PFSK-1 (cell line): ENCODE data around the gene SMYD4.

Source experiments
- FOXP2 ChIP-seq: optimal IDR thresholded peaks from 2 replicates; pipeline ENCODE3; 2011; ENCODE audit warnings: borderline replicate concordance, control low read depth, inconsistent platforms; ENCODE audit not compliant: insufficient read depth; ENCODE audit errors: extremely low read length, extremely low read depth
- POLR2AphosphoS5 ChIP-seq: IDR thresholded peaks from 2 replicates; pipeline ENCODE4 v1.6.1; 2012; ENCODE audit warnings: low read depth, mild to moderate bottlenecking, control low read depth, low read length, moderate library complexity
- REST ChIP-seq, 2 experiments: IDR thresholded peaks; 2 replicates each; pipeline versions ENCODE4 v1.6.1 to v1.8.0; 2011 to 2012; ENCODE audit warnings: low read depth in 2 of 2, low read length in 2 of 2, control low read depth in 1 of 2, inconsistent platforms in 1 of 2, mild to moderate bottlenecking in 1 of 2, moderate library complexity in 1 of 2; ENCODE audit not compliant: insufficient read depth in 1 of 2
- SIN3A ChIP-seq: IDR thresholded peaks from 2 replicates; pipeline ENCODE4 v1.6.1; 2012; ENCODE audit warnings: mild to moderate bottlenecking, low read length, moderate library complexity, borderline replicate concordance; ENCODE audit not compliant: insufficient read depth
- TAF1 ChIP-seq: IDR thresholded peaks from 2 replicates; pipeline ENCODE4 v1.6.1; 2012; ENCODE audit warnings: low read length, control low read depth, borderline replicate concordance; ENCODE audit not compliant: insufficient read depth

SMYD4 gene

GRCh38 chr17:1867307-1867706, 37.6 kb upstream of the SMYD4 start:
- TF ChIP-seq REST (IDR thresholded peaks at IDR 0.05; ENCODE audit: insufficient read depth in 1 of 2, low read depth in 2 of 2, low read length in 2 of 2) (no peak), TAF1 (no peak), FOXP2 (no peak), SIN3A (no peak), POLR2AphosphoS5 (no peak)

GRCh38 chr17:1865252-1866037, 35.7 kb upstream of the SMYD4 start:
- no peak for TF ChIP-seq FOXP2
- no peak for TF ChIP-seq TAF1
- TF ChIP-seq REST (IDR thresholded peaks at IDR 0.05; ENCODE audit: insufficient read depth in 1 of 2, low read depth in 2 of 2, low read length in 2 of 2) = no peak
- TF ChIP-seq SIN3A = no peak

GRCh38 chr17:1861391-1862010, 31.8 kb upstream of the SMYD4 start:
- no peak for TF ChIP-seq SIN3A
- TF ChIP-seq REST (IDR thresholded peaks at IDR 0.05; ENCODE audit: insufficient read depth in 1 of 2, low read depth in 2 of 2, low read length in 2 of 2) = no peak
- no peak for TF ChIP-seq FOXP2
- TF ChIP-seq TAF1 = no peak
- no peak for TF ChIP-seq POLR2AphosphoS5

- no peak for TF ChIP-seq POLR2AphosphoS5
- TF ChIP-seq TAF1 = no peak
- no peak for TF ChIP-seq REST (IDR thresholded peaks at IDR 0.05; ENCODE audit: insufficient read depth in 1 of 2, low read depth in 2 of 2, low read length in 2 of 2)
- no peak for TF ChIP-seq FOXP2
- no peak for TF ChIP-seq SIN3A
These were observed 31.3 kb upstream of the SMYD4 start for GRCh38 chr17:1860978-1861377.
